ENCODE measurements around the gene MYO1B.

GRCh38 chr2:191374366-191374765 lies 129.2 kb downstream of the MYO1B start:
- no peak for TF ChIP-seq CTCF (conservative IDR thresholded peaks at IDR 0.05; ENCODE audit: low read depth, low read length)
- no peak for TF ChIP-seq EZH2 (IDR thresholded peaks at IDR 0.05; ENCODE audit: borderline replicate concordance, low read depth, low read length, poor library complexity, severe bottlenecking)

All from A673 (cell line).